Activated CD4-positive, alpha-beta T cell treated with anti-CD3 and anti-CD28 coated beads, Interleukin-2, Interleukin-4, amounts not matched to agents 100 ng/mL and 50 ng/mL, durations not matched to agents 16 hours and 8 hours (primary cell): ENCODE data around the gene CDT1.
"Not testable (repeated sequence)": the region's sequence is repeated elsewhere in the genome, so short reads cannot be mapped to it uniquely, and the experiment has no call there.

Source experiments
- DNase-seq: peaks from one replicate; pipeline ENCODE4 v3.0.0-alpha.2; 2020; ENCODE audit warnings: low spot score

CDT1 gene

GRCh38 chr16:88782454-88783390 is 20.9 kb upstream of the CDT1 start:
- peak; percentile 90 for DNase-seq

DNA sequence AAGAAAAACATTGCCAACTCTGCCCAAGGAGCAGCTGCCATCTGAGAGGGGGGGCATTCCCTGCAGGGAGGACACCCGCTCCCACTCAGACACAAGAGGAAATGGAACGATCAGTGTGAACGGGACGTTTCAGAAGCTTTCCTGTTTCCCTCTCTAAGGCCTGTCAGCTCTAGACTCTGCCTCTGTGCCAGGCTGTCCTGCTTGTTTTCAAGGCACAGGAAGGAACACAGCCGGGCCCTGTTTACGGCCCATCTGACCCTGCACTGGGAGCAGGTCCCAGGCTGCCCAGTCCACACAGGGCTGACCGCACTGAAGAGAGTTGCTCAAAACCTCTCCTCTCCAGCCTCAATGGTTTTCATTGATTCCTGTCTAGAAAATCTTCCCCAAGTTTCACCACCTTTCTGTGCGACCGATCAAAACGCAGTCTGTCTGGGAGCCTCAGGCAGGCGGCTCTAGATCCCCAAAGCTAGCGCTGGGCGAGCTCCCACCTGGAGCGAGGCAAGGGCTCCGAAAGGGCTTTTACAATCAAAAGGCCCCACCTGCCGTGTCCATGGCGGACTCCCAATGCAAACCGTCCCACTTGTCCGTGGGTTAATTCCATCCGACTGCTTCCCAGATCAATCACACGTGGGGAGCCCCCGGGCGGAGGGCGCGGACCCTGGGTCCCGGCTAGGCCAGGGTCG is 20.1 kb upstream of the CDT1 start:
- no peak for DNase-seq

GRCh38 chr16:88784074-88784855 is 19.3 kb upstream of the CDT1 start:
- DNase-seq, result no peak

DNA sequence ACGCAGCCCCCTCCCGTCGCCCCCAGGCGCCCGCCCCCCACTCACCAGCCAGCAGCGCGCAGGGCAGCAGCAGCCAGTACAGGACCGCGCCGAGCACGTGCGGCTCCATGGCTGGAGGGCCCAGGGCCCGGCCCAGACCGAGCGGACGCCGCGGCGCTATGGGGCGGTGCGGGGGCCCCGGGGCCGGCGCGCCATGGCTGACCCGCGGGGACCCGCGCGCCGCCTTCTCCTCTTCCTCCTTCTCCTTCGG is 18.8 kb upstream of the CDT1 start:
- no peak for DNase-seq

DNA sequence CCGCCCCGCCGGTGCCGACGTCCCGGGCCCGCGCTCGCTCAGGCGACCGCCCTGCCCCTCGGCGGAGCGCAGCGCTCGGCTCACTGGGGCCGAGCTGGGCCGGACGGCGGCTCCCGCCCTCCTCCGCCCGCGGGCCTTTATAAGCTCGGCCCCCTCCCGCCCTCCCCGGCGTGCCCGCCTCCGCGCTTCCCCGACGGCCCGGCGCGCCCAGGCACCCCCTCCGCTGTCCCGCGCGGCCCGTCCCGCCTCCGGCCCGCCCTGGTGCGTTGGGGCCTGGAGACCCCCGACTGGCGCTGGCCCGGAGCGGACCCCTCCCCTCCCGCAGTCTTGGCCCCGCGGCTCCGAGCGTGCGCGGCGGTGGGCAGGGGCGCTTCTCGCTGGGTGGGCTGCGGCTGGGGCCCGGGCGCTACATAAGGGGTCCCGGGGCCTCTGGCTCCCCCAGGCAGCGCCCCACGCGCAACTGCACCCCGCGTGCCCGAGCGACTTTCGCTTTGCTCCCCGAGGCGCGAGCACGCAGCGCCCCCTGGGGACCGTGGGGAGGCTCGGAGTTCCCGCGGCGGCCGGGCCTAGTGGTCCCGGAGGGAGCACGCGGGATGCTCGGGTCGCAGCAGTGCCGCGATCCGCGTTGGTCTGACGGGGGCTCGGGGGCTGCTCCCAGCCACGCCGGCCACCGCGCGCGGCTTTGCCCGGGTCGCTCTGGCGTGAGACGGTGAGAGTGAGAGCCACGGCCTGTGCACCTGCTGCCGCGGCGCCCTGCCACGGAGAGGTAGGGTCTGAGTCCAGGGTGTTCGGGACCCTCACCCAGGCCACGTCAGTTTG is 18.3 kb upstream of the CDT1 start, which contains the start of gene PIEZO1:
Gene PIEZO1 (minus strand): TSS at position 115 of the 819 bp plus-strand sequence. CDS start 256 bp downstream, outside the sequence.
- peak; percentile 72 for DNase-seq

- DNase-seq, result no peak
Measured at GRCh38 chr16:88787579-88788314, 15.8 kb upstream of the CDT1 start.

- DNase-seq, result not testable (repeated sequence)
Measured at GRCh38 chr16:88788749-88789148, 14.8 kb upstream of the CDT1 start.

DNA sequence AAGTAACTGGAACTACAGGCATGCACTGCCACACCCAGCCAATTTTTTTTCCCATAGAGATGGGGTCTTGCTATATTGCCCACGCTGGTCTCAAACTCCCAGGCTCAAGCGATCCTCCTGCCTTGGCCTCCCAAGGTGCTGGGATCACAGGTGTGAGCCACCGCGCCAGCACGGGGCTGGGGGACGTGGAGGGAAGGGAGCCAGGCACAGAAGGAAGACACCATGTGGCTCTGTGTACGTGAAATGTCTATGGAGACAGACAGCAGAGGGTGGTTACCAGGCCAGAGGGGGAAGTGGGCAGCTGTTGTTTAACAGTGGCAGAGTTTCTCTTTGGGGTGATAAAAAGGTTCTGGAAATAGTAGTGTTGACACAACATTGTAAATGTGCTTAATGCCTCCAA is 14.0 kb upstream of the CDT1 start:
- DNase-seq, result no peak

- DNase-seq, result peak; percentile 72
Measured at GRCh38 chr16:88790312-88791211, 13.0 kb upstream of the CDT1 start.

- no peak for DNase-seq
Measured at GRCh38 chr16:88792078-88792550, 11.5 kb upstream of the CDT1 start.

DNA sequence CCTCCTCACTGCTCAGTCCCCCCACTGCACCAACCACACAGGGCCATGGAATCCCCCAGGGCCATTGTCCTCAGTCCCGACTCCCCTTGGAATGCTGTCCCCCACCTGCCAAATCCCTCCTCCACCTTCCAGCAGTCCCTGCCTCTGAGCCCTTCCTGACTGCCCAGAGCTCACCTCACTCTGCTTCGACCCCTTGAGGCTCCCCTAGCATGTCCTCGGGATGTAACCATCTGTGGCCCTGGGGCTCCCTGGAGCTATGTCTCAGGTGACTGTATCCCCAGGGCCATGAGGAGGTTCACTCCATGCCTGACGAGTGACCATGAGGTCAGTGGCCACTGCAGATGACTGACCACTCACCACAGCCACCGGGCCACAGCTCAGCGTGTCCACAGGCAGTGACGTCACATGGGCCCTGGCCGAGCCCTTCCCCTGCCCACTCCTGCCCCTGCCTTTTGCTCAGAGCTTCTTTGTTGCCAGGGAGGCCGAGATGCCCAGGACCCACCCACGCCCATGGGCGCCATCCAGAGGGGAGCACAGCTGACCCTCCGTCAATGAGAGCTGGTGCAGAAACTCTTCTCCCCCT is 10.8 kb upstream of the CDT1 start:
- DNase-seq, result no peak

- DNase-seq, result no peak
Measured at GRCh38 chr16:88793251-88793954, 10.2 kb upstream of the CDT1 start.

- DNase-seq, result no peak
Measured at GRCh38 chr16:88796278-88796677, 7.3 kb upstream of the CDT1 start.

- DNase-seq, result no peak
Measured at GRCh38 chr16:88798073-88798472, 5.5 kb upstream of the CDT1 start.

GRCh38 chr16:88798772-88799455 is 4.7 kb upstream of the CDT1 start:
- DNase-seq, result no peak

DNA sequence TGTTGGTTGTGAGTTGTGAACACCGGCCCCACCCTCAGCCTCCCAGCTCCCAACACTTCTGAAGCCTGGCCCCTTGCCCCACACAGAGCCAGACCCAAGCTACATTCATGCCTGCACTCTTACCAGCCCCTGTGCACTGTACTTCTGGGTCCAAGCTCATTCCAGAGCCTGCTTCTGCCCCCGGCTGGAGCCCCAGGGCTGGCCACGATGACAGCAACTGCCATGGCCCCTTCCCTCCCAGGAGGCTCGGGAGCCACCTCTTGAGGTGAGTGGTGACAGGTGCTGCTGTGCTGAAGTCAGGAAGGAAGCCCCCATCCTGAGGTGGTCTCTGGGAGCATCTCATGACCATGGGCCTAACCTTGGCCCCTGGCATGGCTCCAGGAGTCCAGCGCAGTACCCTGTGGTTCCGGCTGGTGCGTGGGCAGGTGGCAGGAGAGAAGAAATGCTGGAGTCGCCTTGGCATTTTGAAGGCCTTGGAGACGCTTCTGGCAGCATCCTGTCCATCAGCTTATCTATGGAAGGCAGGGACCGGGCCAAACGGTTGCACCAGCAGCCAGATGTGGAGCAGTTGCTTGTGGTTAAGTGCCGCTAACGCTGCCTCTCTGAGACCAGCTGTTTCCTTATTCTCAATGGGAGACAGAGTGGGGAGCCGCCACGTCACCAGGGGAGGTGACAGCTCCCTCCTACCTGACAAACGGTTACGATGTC is 3.9 kb upstream of the CDT1 start:
- DNase-seq, result no peak

DNA sequence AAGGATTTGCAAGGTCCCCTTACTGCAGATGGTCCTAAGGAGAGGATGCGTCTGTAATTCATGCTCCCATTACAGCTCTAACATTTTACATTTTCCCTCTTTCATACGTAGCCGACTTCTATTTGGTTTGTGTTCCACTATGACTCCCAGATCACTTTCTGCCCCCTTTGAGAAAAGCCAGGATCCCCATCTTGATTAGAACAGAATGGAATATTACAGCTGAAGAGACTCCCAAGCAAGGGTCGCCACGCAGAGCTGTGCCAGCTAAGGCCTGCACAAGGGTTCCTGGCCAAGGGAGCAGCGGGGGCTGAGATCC is 3.4 kb upstream of the CDT1 start:
- no peak for DNase-seq

- no peak for DNase-seq
Measured at GRCh38 chr16:88804173-88804551, 573 bp downstream of the CDT1 start.
